Thymus (tissue), 11 donors: ENCODE data around the gene CUL2. TPM values are rescaled to one million over a fixed set of nuclear protein-coding genes. Genes with fewer than 3 reads are reported as not detected.
"Not testable (repeated sequence)": the region's sequence is repeated elsewhere in the genome, so short reads cannot be mapped to it uniquely, and the experiment has no call there.

ENCODE experiments used
- DNase-seq, 9 donors: peaks; one replicate each; pipeline ENCODE4 v3.0.0-alpha.2; 2013; ENCODE audit warnings: low spot score in 9 of 9, low read depth in 6 of 9, missing footprints in 1 of 9
- H3K27ac ChIP-seq, 2 donors: one replicate each; pipeline ENCODE4 v1.5.1; 2013; ENCODE audit warnings: control low read depth in 1 of 2, low read depth in 1 of 2, low read length in 1 of 2, mild to moderate bottlenecking in 1 of 2, moderate library complexity in 1 of 2
- H3K27me3 ChIP-seq, 2 donors: one replicate each; pipeline ENCODE4 v1.5.1; 2013; ENCODE audit warnings: low read length in 1 of 2; ENCODE audit not compliant: control insufficient read depth in 2 of 2, insufficient read depth in 1 of 2
- H3K36me3 ChIP-seq, 2 donors: one replicate each; pipeline ENCODE4 v1.5.1; 2013; ENCODE audit warnings: low read length in 1 of 2, mild to moderate bottlenecking in 1 of 2, moderate library complexity in 1 of 2; ENCODE audit not compliant: control insufficient read depth in 2 of 2, insufficient read depth in 2 of 2
- H3K4me1 ChIP-seq, 2 donors: one replicate each; pipeline ENCODE4 v1.5.1; 2013; ENCODE audit warnings: low read length in 2 of 2; ENCODE audit not compliant: control insufficient read depth in 2 of 2, insufficient read depth in 2 of 2
- H3K4me3 ChIP-seq, 2 donors: one replicate each; pipeline ENCODE4 v1.5.1; 2013; ENCODE audit warnings: low read length in 2 of 2, control low read depth in 1 of 2, mild to moderate bottlenecking in 1 of 2
- H3K9me3 ChIP-seq, 2 donors: one replicate each; pipeline ENCODE4 v1.5.1; 2013; ENCODE audit warnings: low read length in 1 of 2, mild to moderate bottlenecking in 1 of 2; ENCODE audit not compliant: control insufficient read depth in 2 of 2, insufficient read depth in 1 of 2
- whole genome bisulfite sequencing: extraction: QIAGEN DNeasy Blood & Tissue Kit; methylation state at CpG from one replicate; pipeline ENCODE4 v1.1.7; 2013; 5-methylcytosine and 5-hydroxymethylcytosine counted together
- polyA plus RNA-seq: library from polyadenylated mRNA; stranded (reverse); fragments of 200-250 nt; gene quantifications from one replicate; pipeline ENCODE4 v1.2.3, GENCODE V29; 2013
- total RNA-seq: library from RNA; stranded (reverse); fragments of 120-200 nt; gene quantifications from one replicate; pipeline ENCODE4 v1.2.4, GENCODE V29; 2013
- donor health status: healthy.

The CUL2 gene
- total and polyA plus RNA-seq, 2 donors: 17.0 to 23.1 TPM

DNA sequence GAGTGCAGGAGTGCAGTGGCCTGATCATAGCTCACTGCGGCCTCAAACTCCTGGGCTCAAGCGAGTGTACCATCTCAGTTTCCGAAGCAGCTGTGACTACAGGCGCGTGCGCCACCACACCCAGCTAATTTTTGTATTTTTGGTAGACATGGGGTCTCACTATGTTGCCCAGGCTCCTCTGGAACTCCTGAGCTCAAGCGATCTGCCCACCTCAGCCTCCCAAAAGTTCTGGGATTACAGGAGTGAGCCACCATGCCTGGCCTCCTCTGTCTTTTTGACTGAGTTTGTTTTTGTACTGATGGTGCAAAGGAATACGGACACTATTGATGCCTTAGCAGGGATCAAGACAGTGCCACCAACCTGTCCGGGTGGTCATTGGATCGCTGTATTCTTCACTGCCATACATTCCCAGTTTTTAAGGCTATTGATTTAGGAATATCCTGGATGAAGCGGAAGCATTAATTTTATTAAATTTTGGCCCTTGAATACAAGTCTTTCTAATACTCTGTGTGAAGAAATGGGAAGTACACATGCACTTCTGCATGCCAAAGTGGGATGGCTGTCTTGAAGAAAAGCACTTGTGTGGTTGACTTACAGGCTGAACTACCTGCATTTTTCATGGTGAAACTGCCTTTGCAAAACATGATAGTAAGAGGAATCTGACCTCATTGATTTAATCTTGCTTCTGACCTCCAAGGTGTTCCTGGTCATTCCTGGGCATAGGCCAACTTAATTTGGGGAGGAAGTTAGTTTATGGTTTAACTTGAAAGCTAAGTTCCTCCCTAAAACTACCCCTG is 2.1 kb upstream of the CUL2 start:
- Histone ChIP-seq H3K9me3 (no peaks in the 10 kb centered on the region), H3K27me3 (peaks cover 0 to 7% of the 10 kb centered on the region in 2 donors), H3K27ac (no peak overlapping the region), H3K4me3 (no peak overlapping the region), H3K4me1 (peaks cover 5 to 13% of the 10 kb centered on the region in 2 donors), H3K36me3 (no peaks in the 10 kb centered on the region)
- 89% methylated on average over 11 of the region's 11 CpGs for WGBS
- no peak for DNase-seq

DNA sequence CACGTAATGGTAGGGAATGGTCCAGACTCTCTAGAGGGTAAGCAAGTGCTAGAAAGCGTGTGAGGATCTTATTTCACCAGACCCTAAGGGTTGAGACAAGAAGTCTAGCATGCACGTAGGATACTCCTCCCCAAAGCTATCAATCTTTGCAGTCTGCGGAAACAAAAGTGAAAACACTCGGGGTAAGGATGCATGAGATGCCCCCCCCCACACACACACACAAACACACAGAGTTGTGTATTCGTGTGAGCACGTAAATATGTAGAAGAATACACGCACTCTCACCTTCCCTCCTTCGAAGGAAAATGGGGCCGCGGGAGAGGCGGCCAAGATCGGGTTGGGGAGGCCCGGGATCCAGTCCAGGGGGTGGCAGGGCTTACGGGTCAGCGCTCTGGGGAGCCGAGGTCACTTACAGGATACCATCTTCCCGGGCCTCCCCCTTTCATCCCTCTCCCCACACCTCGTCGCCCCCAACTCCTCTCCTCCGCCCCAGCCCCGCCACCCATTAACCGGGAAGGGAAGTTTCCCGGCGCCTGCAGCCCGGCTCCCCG is 455 bp downstream of the CUL2 start:
- H3K4me1 ChIP-seq: peaks cover 5 to 13% of the 10 kb centered on the region in 2 donors
- H3K9me3 ChIP-seq: no peaks in the 10 kb centered on the region

DNA sequence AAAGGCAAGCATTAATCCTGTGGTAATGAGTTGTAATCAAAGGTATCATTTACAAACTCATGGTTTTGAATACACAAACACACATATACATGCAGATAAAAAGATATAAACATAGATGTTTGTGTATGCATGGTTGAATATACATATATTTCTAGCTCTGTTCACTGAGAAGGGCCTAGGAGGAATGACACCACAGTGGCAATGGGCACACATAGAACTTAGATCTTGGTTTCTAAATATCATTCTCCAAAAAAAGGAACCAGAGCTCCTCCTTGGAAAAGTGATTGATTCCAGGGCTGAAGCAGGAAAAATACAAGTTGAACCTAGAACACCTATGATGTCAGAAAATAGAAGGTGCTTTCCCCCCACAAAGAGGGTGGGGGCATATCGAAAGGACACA is 6.9 kb downstream of the CUL2 start:
- WGBS: 98% methylated on average over 1 of the region's 1 CpG
- H3K4me1 ChIP-seq: peaks cover 0 to 2% of the 10 kb centered on the region in 2 donors

More for the DNA sequence above, 455 bp downstream of the CUL2 start:
- Histone ChIP-seq H3K27ac (peak overlapping the region; percentile 69 to 98), H3K27me3 (no peaks in the 10 kb centered on the region), H3K4me3 (peak overlapping the region; percentile 80 to 98), H3K36me3 (no peaks in the 10 kb centered on the region)
- 1% methylated on average over 27 of the region's 27 CpGs for WGBS
- peak in 7 of 9 donors; percentile 10 to 61 (median 23) for DNase-seq

DNA sequence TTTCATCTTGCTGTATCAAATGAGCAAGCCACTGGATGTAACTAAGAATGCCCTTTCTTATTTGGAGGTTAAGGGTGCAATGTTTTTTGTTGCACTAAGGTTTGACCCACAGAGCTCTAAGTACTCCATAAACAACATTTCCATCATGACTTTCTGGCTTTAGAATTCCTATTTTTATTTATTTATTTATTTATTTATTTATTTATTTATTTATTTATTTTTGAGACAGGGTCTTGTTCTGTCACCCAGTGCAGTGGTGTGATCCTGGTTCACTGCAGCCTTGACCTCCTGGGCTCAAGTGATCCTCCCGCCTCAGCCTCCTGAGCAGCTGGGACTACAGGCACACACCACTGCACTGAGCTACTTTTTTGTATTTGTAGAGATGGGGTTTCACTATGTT is 9.9 kb downstream of the CUL2 start:
- not testable (repeated sequence) for H3K4me1 ChIP-seq, H3K4me3 ChIP-seq, DNase-seq, H3K36me3 ChIP-seq, H3K9me3 ChIP-seq, H3K27me3 ChIP-seq, H3K27ac ChIP-seq
- WGBS: 96% methylated on average over 1 of the region's 1 CpG

More for the DNA sequence above, 6.9 kb downstream of the CUL2 start:
- H3K36me3 ChIP-seq: no peaks in the 10 kb centered on the region
- no peaks in the 10 kb centered on the region for H3K9me3 ChIP-seq
- no peak for DNase-seq
- no peak overlapping the region for H3K4me3 ChIP-seq
- no peaks in the 10 kb centered on the region for H3K27me3 ChIP-seq
- H3K27ac ChIP-seq: no peak overlapping the region

DNA sequence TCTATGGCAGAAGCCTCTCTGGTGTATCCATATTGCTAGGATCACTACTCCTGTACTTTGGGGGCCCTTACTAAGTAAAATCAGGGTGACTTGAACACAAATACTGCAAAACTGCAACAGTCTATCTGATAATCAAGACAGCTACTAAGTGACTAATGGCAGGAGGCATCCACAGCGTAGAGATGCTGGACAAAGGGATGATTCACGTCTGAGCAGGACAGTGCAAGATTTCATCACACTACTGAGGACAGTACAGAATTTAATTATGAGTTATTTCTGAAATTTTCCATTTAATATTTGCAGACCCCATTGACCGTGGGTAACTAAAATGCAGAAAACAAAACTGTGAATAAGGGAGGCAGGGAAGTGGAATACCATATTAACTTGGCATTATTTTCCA is 10.4 kb downstream of the CUL2 start:
- no peaks in the 10 kb centered on the region for H3K27me3 ChIP-seq
- no peaks in the 10 kb centered on the region for H3K9me3 ChIP-seq
- DNase-seq: no peak
- no peak overlapping the region for H3K4me3 ChIP-seq
- no peaks in the 10 kb centered on the region for H3K36me3 ChIP-seq
- no peaks in the 10 kb centered on the region for H3K4me1 ChIP-seq
- 97% methylated on average over 3 of the region's 3 CpGs for WGBS
- no peak overlapping the region for H3K27ac ChIP-seq

DNA sequence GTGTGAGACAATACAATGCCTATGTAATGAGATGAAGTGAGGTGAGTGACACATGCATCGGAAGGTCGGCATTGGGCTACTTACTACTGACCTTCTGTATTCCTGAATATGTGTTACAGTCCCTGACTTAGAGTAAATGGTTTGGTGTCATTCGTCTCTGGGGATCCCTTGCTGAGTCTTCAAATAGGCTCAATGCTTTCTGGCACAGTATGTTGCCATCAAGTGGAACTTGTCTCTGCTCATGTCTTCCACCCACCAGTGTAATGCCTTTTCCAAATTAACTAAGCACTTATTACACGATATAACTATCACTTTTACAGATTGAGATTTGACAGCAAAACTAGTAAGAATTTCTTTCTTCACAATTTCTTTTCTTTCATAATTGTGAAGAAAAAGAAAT is 10.9 kb downstream of the CUL2 start:
- H3K27me3 ChIP-seq: no peaks in the 10 kb centered on the region
- H3K4me3 ChIP-seq: no peak overlapping the region
- H3K9me3 ChIP-seq: no peaks in the 10 kb centered on the region
- no peaks in the 10 kb centered on the region for H3K4me1 ChIP-seq
- H3K36me3 ChIP-seq: no peaks in the 10 kb centered on the region
- no peak overlapping the region for H3K27ac ChIP-seq
- DNase-seq: no peak
- WGBS: over 99% methylated on average over 4 of the region's 4 CpGs

DNA sequence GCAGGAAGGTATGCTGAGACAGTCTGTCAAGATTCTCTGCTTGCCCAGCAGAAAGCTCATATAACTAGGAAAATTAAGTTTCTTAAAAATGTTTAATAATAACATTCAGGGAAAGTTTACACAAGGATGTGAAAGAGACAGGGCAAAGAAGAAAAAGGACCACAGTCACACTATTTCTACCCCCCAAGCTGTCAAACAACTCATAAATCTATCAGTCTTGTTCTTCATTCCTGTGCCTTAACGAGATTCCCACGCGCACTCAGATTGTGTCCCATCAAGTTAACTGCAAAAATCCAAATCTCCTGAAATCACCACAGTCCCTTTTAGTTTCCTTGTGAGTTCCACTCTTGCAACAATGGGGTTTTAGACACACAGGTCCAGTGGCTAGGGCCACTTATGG is 14.9 kb downstream of the CUL2 start:
- H3K9me3 ChIP-seq: no peaks in the 10 kb centered on the region
- no peaks in the 10 kb centered on the region for H3K27me3 ChIP-seq
- no peak overlapping the region for H3K4me3 ChIP-seq
- H3K36me3 ChIP-seq: peaks cover 0 to 4% of the 10 kb centered on the region in 2 donors
- WGBS: 97% methylated on average over 3 of the region's 3 CpGs
- H3K27ac ChIP-seq: no peak overlapping the region
- no peaks in the 10 kb centered on the region for H3K4me1 ChIP-seq
- no peak for DNase-seq

DNA sequence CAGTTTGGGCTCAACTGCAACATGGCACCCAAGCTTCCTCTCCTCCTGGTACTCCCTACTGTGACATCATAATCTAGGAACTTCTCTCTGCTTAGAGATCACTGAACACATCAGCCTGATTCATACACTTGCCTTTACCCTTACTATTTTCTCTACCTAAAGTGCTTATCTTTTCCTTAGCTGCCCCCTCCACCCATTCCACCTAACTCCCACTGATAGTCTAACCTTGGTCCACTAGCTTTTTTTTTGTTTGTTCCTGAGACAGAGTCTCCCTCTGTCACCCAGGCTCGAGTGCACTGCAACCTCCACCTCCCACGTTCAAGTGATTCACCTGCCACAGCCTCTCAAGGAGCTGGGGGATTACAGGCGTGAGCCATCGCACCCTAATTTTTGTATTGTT is 15.9 kb downstream of the CUL2 start:
- WGBS: 99% methylated on average over 4 of the region's 4 CpGs
- Histone ChIP-seq H3K27me3 (no peaks in the 10 kb centered on the region), H3K27ac (no peak overlapping the region), H3K4me3 (no peak overlapping the region), H3K4me1 (no peaks in the 10 kb centered on the region), H3K9me3 (no peaks in the 10 kb centered on the region), H3K36me3 (peaks cover 0 to 5% of the 10 kb centered on the region in 2 donors)
- no peak for DNase-seq

DNA sequence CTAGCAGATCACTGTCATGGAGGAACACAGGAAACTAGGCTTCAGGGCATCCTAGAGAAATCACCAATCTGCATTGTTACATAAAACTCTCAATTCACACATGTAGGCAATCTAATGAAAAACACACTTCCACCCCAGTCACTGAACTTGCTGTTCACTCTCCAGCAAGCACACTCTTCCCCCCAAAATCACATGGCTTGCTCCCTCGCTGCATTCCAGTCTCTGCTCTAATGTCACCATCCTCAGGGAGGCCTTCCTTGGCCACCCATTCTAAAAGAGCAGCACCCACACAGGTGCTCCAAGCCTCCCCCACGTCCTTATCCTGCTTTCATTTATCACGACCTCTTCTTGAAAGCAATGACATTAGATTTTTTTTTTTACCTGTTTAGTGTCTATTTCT is 19.6 kb downstream of the CUL2 start:
- 97% methylated on average over 3 of the region's 3 CpGs for WGBS
- H3K27me3 ChIP-seq: no peaks in the 10 kb centered on the region
- DNase-seq: no peak
- no peaks in the 10 kb centered on the region for H3K4me1 ChIP-seq
- H3K9me3 ChIP-seq: no peaks in the 10 kb centered on the region
- no peak overlapping the region for H3K27ac ChIP-seq
- peaks cover 0 to 19% of the 10 kb centered on the region in 2 donors for H3K36me3 ChIP-seq
- H3K4me3 ChIP-seq: no peak overlapping the region
